K562 (cell line): ENCODE results near the gene GADD45GIP1. TPM values are rescaled to one million over a fixed set of nuclear protein-coding genes. Genes with fewer than 3 reads are reported as not detected.

Source experiments
- ASH1L ChIP-seq: fragments of 450-650 bp; IDR thresholded peaks from 2 replicates; pipeline ENCODE4 v1.6.1; 2018; ENCODE audit warnings: borderline replicate concordance, mild to moderate bottlenecking, low read depth; ENCODE audit not compliant: partially characterized antibody
- CBX3 ChIP-seq, 2 experiments: IDR thresholded peaks; 1 replicate in 1 of 2; 2 replicates in 1 of 2; pipeline ENCODE4 v1.6.1; 2012; ENCODE audit warnings: inconsistent platforms in 2 of 2, low read length in 2 of 2, borderline replicate concordance in 1 of 2, control low read depth in 1 of 2
- CREB1 ChIP-seq, 2 experiments: sonication (generic) in 1 of 2; formaldehyde crosslinking in 1 of 2; IDR thresholded peaks; 2 replicates each; pipeline versions ENCODE4 v1.6.1 to v1.8.0; 2012 to 2022; ENCODE audit warnings: inconsistent platforms in 1 of 2, mild to moderate bottlenecking in 1 of 2, missing genetic modification reagents in 1 of 2, moderate library complexity in 1 of 2
- DDX20 ChIP-seq: fragments of 450-650 bp; IDR thresholded peaks from 2 replicates; pipeline ENCODE4 v1.6.1; 2016; ENCODE audit warnings: missing genetic modification characterization, low read depth, mild to moderate bottlenecking, missing compliant biosample characterization, moderate library complexity
- EHMT2 ChIP-seq: fragments of 450-650 bp; IDR thresholded peaks from 2 replicates; pipeline ENCODE4 v1.6.1; 2018; ENCODE audit warnings: antibody characterized with exemption
- EP300 ChIP-seq: IDR thresholded peaks from 2 replicates; pipeline ENCODE4 v1.6.1; 2012; ENCODE audit warnings: low read length, improper control_type of control experiment
- EZH2 ChIP-seq: IDR thresholded peaks from 2 replicates; pipeline ENCODE4 v1.6.1; 2012; ENCODE audit warnings: low read depth, mild to moderate bottlenecking, inconsistent platforms, low read length, borderline replicate concordance
- HEY1 ChIP-seq: fragments of 250-450 bp; sonication (Bioruptor Pico); IDR thresholded peaks from 2 replicates; pipeline ENCODE4 v1.5.0; 2020; ENCODE audit warnings: mild to moderate bottlenecking, moderate library complexity, borderline replicate concordance
- L3MBTL2 ChIP-seq: fragments of 450-650 bp; IDR thresholded peaks from 2 replicates; pipeline ENCODE4 v1.6.1; 2016; ENCODE audit warnings: mild to moderate bottlenecking, moderate library complexity
- MBD2 ChIP-seq: sonication (generic); IDR thresholded peaks from 2 replicates; pipeline ENCODE4 v1.6.1; 2016; ENCODE audit warnings: low read depth, borderline replicate concordance
- NR2C1 ChIP-seq, 2 experiments: fragments of 450-650 bp; IDR thresholded peaks; 2 replicates each; pipeline ENCODE4 v1.6.1; 2017; ENCODE audit warnings: mild to moderate bottlenecking in 2 of 2, antibody characterized with exemption in 1 of 2, inconsistent platforms in 1 of 2, missing compliant biosample characterization in 1 of 2, missing genetic modification characterization in 1 of 2
- PURB ChIP-seq: sonication (generic); formaldehyde crosslinking; IDR thresholded peaks from 2 replicates; pipeline ENCODE4 v1.9.0; 2021; ENCODE audit warnings: low read depth, mild to moderate bottlenecking, missing genetic modification reagents
- SMAD1 ChIP-seq: fragments of 150-350 bp; IDR thresholded peaks from 2 replicates; pipeline ENCODE4 v1.6.1; 2014; ENCODE audit warnings: low read length, low read depth; ENCODE audit not compliant: partially characterized antibody
- STAT5A ChIP-seq: IDR thresholded peaks from 2 replicates; pipeline ENCODE4 v1.6.1; 2012; ENCODE audit warnings: low read length, inconsistent platforms, borderline replicate concordance
- ZNF23 ChIP-seq: fragments of 250-450 bp; sonication (Bioruptor Pico); IDR thresholded peaks from 2 replicates; pipeline ENCODE4 v1.4.0; 2020; ENCODE audit warnings: mild to moderate bottlenecking
- ZNF311 ChIP-seq: fragments of 250-450 bp; sonication (Bioruptor Pico); IDR thresholded peaks from 2 replicates; pipeline ENCODE4 v1.4.0; 2020; ENCODE audit warnings: mild to moderate bottlenecking, moderate library complexity
- ZNF347 ChIP-seq: fragments of 450-650 bp; formaldehyde crosslinking; IDR thresholded peaks from 2 replicates; pipeline ENCODE4 v1.4.0; 2020; ENCODE audit warnings: low read depth, mild to moderate bottlenecking, moderate library complexity
- ZNF384 ChIP-seq: IDR thresholded peaks from 2 replicates; pipeline ENCODE4 v1.6.1; 2012; ENCODE audit warnings: low read depth, low read length, improper control_type of control experiment
- ZNF75A ChIP-seq: fragments of 450-650 bp; formaldehyde crosslinking; IDR thresholded peaks from 2 replicates; pipeline ENCODE4 v1.4.0; 2020; ENCODE audit warnings: mild to moderate bottlenecking
- ZNF780A ChIP-seq: fragments of 250-450 bp; sonication (Bioruptor Pico); IDR thresholded peaks from 2 replicates; pipeline ENCODE4 v1.5.0; 2021; ENCODE audit warnings: mild to moderate bottlenecking
- polyA plus RNA-seq, 8 experiments: library from polyadenylated mRNA; depleted of rRNA in 4 of 8; stranded (reverse) in 5 of 8; unstranded in 3 of 8; fragments of >200 nt; fragmentation: Nextera tagmentation in 2 of 8; fragmentation: Illumina TruSeq in 1 of 8; extraction: Ambion mirVana in 2 of 8; extraction: Trizol in 1 of 8; gene quantifications; 2 replicates each; pipeline versions ENCODE4 v1.2.1 to v1.2.3, GENCODE V29; 2011 to 2014; ENCODE audit warnings: inconsistent platforms in 1 of 8, missing spikeins in 1 of 8
- total RNA-seq, 7 experiments: library from RNA; depleted of rRNA in 6 of 7; stranded (reverse); fragments of >200 nt in 6 of 7; fragmentation: Illumina TruSeq in 2 of 7; extraction: Trizol in 2 of 7; gene quantifications; 2 replicates each; pipeline versions ENCODE4 v1.2.1 to v1.2.3, GENCODE V29; 2011 to 2021; ENCODE audit warnings: low replicate concordance in 1 of 7
- TF ChIP-seq, protein P1 (sequence below), 2 experiments: fragments of 450-650 bp in 1 of 2; sonication (generic) in 1 of 2; formaldehyde crosslinking; conservative IDR thresholded peaks; 2 replicates each; pipeline versions ENCODE4 v1.4.0 to v1.8.1; 2020 to 2022; ENCODE audit warnings: mild to moderate bottlenecking in 1 of 2, missing genetic modification reagents in 1 of 2
- TF ChIP-seq, protein P2 (sequence below), 2 experiments: fragments of 450-650 bp; IDR thresholded peaks; 2 replicates each; pipeline ENCODE4 v1.6.1; 2018; ENCODE audit warnings: mild to moderate bottlenecking in 2 of 2, low read depth in 1 of 2; ENCODE audit not compliant: partially characterized antibody in 2 of 2

Gene GADD45GIP1
- total and polyA plus RNA-seq, 9 of the 15 experiments (the other 6 are each of a cell fraction or from before 2014, with no cell fraction given) = 5.1 to 161 (median 29.2) TPM

DNA sequence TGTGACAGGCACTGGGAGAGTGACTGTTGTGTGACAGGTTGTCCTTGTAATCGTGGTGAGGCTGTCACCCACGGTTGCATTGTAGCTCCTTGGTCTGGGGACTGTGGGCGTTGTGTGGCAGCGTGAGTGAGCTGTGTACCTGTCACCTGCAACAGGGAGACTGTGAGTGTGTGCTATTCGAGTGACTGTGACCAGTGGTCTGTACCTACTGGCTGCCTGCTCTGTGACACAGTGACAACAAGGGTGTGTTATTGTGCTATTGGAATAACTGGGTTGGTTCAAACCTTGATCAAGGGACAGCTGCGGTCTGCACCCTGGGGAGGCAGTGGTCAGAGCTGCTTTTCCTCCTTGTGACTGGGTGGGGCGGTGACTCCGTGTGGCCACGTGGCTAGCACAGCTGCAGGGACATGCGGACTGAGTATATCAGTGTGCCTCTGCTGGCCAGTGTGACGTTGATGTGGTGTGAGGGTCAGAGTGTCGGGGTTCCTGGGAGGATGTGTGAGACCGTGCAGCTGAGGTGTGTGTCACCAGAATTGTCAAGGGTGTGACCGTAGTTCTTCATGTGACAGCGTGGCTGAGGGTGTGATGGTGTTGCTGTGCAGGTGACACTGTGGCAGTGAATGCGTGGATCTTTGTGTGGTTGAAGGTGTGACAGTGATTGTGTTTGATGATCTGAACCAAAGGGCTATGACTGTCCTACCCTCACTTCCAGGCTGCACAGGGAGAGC lies 28.2 kb upstream of the GADD45GIP1 start (continued):
- TF ChIP-seq, protein P1, sequence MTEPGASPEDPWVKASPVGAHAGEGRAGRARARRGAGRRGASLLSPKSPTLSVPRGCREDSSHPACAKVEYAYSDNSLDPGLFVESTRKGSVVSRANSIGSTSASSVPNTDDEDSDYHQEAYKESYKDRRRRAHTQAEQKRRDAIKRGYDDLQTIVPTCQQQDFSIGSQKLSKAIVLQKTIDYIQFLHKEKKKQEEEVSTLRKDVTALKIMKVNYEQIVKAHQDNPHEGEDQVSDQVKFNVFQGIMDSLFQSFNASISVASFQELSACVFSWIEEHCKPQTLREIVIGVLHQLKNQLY (CRISPR knock-in tag; conservative IDR thresholded peaks at IDR 0.05) = 0 out of 4 replicates have a peak, but pooled peaks of 1 of the 2 experiments have one; percentile 44
- TF ChIP-seq ZNF347 = no peak
- TF ChIP-seq EP300 = no peak
- no peak for TF ChIP-seq SMAD1
- TF ChIP-seq ZNF384 = no peak
- no peak for TF ChIP-seq STAT5A
- TF ChIP-seq DDX20 (tag) = no peak
- TF ChIP-seq ZNF23 (CRISPR knock-in tag) = no peak
- TF ChIP-seq ZNF75A (CRISPR knock-in tag) = no peak
- TF ChIP-seq, protein P2, sequence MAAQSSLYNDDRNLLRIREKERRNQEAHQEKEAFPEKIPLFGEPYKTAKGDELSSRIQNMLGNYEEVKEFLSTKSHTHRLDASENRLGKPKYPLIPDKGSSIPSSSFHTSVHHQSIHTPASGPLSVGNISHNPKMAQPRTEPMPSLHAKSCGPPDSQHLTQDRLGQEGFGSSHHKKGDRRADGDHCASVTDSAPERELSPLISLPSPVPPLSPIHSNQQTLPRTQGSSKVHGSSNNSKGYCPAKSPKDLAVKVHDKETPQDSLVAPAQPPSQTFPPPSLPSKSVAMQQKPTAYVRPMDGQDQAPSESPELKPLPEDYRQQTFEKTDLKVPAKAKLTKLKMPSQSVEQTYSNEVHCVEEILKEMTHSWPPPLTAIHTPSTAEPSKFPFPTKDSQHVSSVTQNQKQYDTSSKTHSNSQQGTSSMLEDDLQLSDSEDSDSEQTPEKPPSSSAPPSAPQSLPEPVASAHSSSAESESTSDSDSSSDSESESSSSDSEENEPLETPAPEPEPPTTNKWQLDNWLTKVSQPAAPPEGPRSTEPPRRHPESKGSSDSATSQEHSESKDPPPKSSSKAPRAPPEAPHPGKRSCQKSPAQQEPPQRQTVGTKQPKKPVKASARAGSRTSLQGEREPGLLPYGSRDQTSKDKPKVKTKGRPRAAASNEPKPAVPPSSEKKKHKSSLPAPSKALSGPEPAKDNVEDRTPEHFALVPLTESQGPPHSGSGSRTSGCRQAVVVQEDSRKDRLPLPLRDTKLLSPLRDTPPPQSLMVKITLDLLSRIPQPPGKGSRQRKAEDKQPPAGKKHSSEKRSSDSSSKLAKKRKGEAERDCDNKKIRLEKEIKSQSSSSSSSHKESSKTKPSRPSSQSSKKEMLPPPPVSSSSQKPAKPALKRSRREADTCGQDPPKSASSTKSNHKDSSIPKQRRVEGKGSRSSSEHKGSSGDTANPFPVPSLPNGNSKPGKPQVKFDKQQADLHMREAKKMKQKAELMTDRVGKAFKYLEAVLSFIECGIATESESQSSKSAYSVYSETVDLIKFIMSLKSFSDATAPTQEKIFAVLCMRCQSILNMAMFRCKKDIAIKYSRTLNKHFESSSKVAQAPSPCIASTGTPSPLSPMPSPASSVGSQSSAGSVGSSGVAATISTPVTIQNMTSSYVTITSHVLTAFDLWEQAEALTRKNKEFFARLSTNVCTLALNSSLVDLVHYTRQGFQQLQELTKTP (IDR thresholded peaks at IDR 0.05; ENCODE audit: low read depth in 1 of 2, partially characterized antibody in 2 of 2) = no peak
- no peak for TF ChIP-seq PURB
- TF ChIP-seq CREB1 (IDR thresholded peaks at IDR 0.05) = peak; percentile 61; the same call in 1 of the 2 replicates
- peak; percentile 81; the same call in 1 of the 2 replicates for TF ChIP-seq CREB1 (CRISPR knock-in tag; IDR thresholded peaks at IDR 0.05)
- no peak for TF ChIP-seq MBD2
- TF ChIP-seq NR2C1 (IDR thresholded peaks at IDR 0.05) = 0 out of 2 replicates have a peak, but pooled peaks have one; percentile 11
- TF ChIP-seq NR2C1 (tag; IDR thresholded peaks at IDR 0.05) = peak; percentile 63; the same call in 1 of the 2 replicates
- TF ChIP-seq L3MBTL2 = peak; percentile 97
- no peak for TF ChIP-seq ZNF311 (CRISPR knock-in tag)
- no peak for TF ChIP-seq EZH2
- TF ChIP-seq ZNF780A (CRISPR knock-in tag) = no peak
- TF ChIP-seq CBX3 (IDR thresholded peaks at IDR 0.05; ENCODE audit: borderline replicate concordance in 1 of 2, low read length in 2 of 2) = no peak; a peak in 1 of 3 replicates
- no peak for TF ChIP-seq EHMT2
- no peak for TF ChIP-seq HEY1 (CRISPR knock-in tag)
- TF ChIP-seq ASH1L = no peak
